Ovary (tissue), 3 donors: ENCODE results near the gene SPATA13.

Experiments used
- CTCF ChIP-seq, 3 donors: fragments of 450-650 bp in 2 of 3; fragments of 200-600 bp in 1 of 3; IDR thresholded peaks; one replicate each; pipeline versions ENCODE4 v1.5.1 to v1.8.0; 2016 to 2022; ENCODE audit warnings: antibody characterized with exemption in 3 of 3, mild to moderate bottlenecking in 1 of 3
- EP300 ChIP-seq: sonication (generic); formaldehyde crosslinking; IDR thresholded peaks from one replicate; pipeline ENCODE4 v1.6.1; 2017; ENCODE audit warnings: antibody characterized with exemption
- POLR2A ChIP-seq: fragments of 450-650 bp; IDR thresholded peaks from one replicate; pipeline ENCODE4 v1.6.1; 2017; ENCODE audit warnings: antibody characterized with exemption, mild to moderate bottlenecking, moderate library complexity
- donor health status: DM: no; HTN: no; CAD: no.

- TF ChIP-seq CTCF (IDR thresholded peaks at IDR 0.05) = no peak
- no peak for TF ChIP-seq POLR2A
- no peak for TF ChIP-seq EP300
Observed at GRCh38 chr13:24274452-24275021, 114.0 kb downstream of the SPATA13 start.
